Gastroesophageal sphincter (tissue), 3 donors: ENCODE measurements around the gene SH3RF2.

Experiments used
- CTCF ChIP-seq, 4 experiments: fragments of 200-600 bp in 2 of 4; fragments of 450-650 bp in 2 of 4; sonication (generic) in 1 of 4; IDR thresholded peaks; one replicate each; pipeline ENCODE4 v1.5.1; 2017 to 2019; ENCODE audit warnings: antibody characterized with exemption in 4 of 4, mild to moderate bottlenecking in 2 of 4, moderate library complexity in 2 of 4
- POLR2A ChIP-seq, 2 donors: fragments of 450-650 bp; IDR thresholded peaks; one replicate each; pipeline ENCODE4 v1.6.1; 2017; ENCODE audit warnings: antibody characterized with exemption in 2 of 2, mild to moderate bottlenecking in 2 of 2, moderate library complexity in 1 of 2

GRCh38 chr5:145975361-145976066 lies 39.1 kb downstream of the SH3RF2 start:
- TF ChIP-seq CTCF (IDR thresholded peaks at IDR 0.05) (no peak), POLR2A (IDR thresholded peaks at IDR 0.05) (no peak)
